Skeletal muscle tissue (tissue), 4 donors: ENCODE results near the gene SEMA6D. TPM values are rescaled to one million over a fixed set of nuclear protein-coding genes. Genes with fewer than 3 reads are reported as not detected.

Experiments used
- H3K27ac ChIP-seq: one replicate; pipeline ENCODE4 v1.7.0; 2013; ENCODE audit warnings: mild to moderate bottlenecking, low read depth, low read length, inconsistent platforms
- H3K27me3 ChIP-seq, 3 donors: one replicate each; pipeline ENCODE4 v1.7.0; 2013; ENCODE audit warnings: low read length in 3 of 3; ENCODE audit not compliant: control insufficient read depth in 3 of 3, insufficient read depth in 3 of 3
- H3K36me3 ChIP-seq, 3 donors: one replicate each; pipeline ENCODE4 v1.7.0; 2013; ENCODE audit warnings: low read length in 3 of 3; ENCODE audit not compliant: control insufficient read depth in 3 of 3, insufficient read depth in 3 of 3
- H3K4me1 ChIP-seq, 3 donors: one replicate each; pipeline ENCODE4 v1.7.0; 2013; ENCODE audit warnings: low read length in 3 of 3, mild to moderate bottlenecking in 3 of 3; ENCODE audit not compliant: control insufficient read depth in 3 of 3, insufficient read depth in 3 of 3
- H3K4me3 ChIP-seq, 3 donors: one replicate each; pipeline ENCODE4 v1.7.0; 2013; ENCODE audit warnings: low read length in 3 of 3
- H3K9ac ChIP-seq, 3 donors: one replicate each; pipeline ENCODE4 v1.7.0; 2013; ENCODE audit warnings: low read length in 3 of 3, mild to moderate bottlenecking in 3 of 3, moderate library complexity in 2 of 3, low read depth in 1 of 3
- H3K9me3 ChIP-seq, 3 donors: one replicate each; pipeline ENCODE4 v1.7.0; 2013; ENCODE audit warnings: low read length in 3 of 3; ENCODE audit not compliant: control insufficient read depth in 3 of 3
- total RNA-seq: library from RNA; depleted of rRNA; stranded (reverse); fragments of >200 nt; gene quantifications from one replicate; pipeline ENCODE4 v1.2.3, GENCODE V29; 2014
- donor health status: Osteomylitis.

SEMA6D gene
- total RNA-seq, 1 donor from 2014 or later, result 26.6 TPM

DNA sequence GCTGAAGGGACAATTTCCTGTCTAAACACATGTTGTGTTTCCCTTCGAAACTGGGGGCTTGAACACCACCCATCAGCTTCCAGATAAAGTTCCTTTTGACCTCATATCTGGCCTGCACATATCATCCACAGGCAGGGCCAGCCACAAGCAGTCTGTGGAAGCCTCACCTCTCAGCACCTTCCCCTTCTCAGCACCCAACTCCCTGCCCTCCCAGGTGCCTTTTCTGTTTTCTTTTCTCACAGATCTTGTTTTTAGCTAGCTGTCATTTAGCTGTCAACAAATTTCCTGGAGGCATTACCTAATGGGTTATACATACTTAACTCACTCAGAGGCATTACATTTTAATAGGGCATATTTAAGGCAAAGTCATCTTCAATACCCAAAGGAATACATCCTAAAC lies 93.9 kb downstream of the SEMA6D start:
- Histone ChIP-seq H3K27me3 (no peaks in the 10 kb centered on the region), H3K9me3 (no peaks in the 10 kb centered on the region), H3K4me1 (peaks cover 3 to 9% (median 4%) of the 10 kb centered on the region in 3 donors), H3K4me3 (no peak overlapping the region), H3K36me3 (no peaks in the 10 kb centered on the region), H3K9ac (no peak overlapping the region), H3K27ac (no peak overlapping the region)

DNA sequence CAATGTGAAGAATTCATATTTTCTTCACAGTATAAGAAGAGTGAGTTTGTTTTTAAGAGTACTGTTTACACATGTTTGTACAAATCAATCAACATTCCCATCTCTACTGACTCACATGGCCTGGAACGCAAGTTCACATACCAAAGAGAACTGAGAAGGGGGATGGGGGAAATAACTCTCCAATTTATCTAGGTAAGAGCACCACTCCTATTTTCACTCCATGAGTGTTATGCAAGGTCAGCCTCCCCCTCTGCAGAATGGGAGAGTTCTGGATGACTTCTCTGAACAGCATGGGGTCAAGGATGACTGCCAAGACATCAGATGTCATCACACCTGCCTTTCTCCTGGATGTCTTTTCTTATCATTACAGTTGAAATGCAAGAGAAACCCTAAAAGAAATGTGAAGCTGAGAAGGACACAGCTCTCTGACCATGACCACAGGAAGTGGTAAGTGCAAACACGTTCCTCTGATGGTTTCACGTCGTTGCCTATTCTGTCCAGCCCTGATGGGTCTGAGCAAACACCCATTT lies 95.2 kb downstream of the SEMA6D start:
- no peak overlapping the region for H3K27ac ChIP-seq
- no peaks in the 10 kb centered on the region for H3K36me3 ChIP-seq
- H3K4me3 ChIP-seq, result no peak overlapping the region
- H3K4me1 ChIP-seq, result peaks cover 3 to 9% (median 4%) of the 10 kb centered on the region in 3 donors
- H3K9me3 ChIP-seq, result no peaks in the 10 kb centered on the region
- H3K27me3 ChIP-seq, result no peaks in the 10 kb centered on the region
- no peak overlapping the region for H3K9ac ChIP-seq

DNA sequence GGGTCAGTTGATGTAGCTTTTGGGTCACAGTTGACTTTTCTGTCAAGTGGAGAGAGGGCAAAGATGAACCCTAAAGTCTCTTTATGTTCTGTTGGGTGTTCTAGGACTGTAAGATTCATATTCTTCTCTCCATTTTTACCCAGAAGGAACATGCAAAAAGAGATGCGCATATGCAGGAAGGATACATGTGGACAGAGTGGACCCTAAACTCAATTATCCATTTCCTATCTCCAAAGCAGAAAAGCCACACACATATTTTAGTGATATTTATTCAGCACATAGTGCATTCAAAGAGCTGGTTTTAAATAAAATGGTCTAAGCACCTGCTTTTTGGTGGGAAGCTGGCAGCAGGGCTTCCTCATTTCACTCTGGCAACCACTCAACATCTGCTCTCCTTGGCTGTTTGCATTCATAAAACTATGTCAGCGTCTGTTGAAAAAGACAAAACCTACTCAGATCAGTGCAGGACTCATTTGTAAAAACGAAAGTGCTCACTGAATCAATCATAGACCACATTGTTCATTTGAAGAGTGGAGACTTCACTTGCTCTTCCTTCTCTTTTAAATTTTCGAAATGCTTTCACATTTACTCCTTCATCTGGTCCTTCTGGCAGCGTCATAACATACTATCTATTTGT lies 96.6 kb downstream of the SEMA6D start:
- no peak overlapping the region for H3K4me3 ChIP-seq
- H3K4me1 ChIP-seq, result peaks cover 3 to 9% (median 4%) of the 10 kb centered on the region in 3 donors
- no peaks in the 10 kb centered on the region for H3K9me3 ChIP-seq
- H3K36me3 ChIP-seq, result no peaks in the 10 kb centered on the region
- no peak overlapping the region for H3K9ac ChIP-seq
- no peak overlapping the region for H3K27ac ChIP-seq
- no peaks in the 10 kb centered on the region for H3K27me3 ChIP-seq

DNA sequence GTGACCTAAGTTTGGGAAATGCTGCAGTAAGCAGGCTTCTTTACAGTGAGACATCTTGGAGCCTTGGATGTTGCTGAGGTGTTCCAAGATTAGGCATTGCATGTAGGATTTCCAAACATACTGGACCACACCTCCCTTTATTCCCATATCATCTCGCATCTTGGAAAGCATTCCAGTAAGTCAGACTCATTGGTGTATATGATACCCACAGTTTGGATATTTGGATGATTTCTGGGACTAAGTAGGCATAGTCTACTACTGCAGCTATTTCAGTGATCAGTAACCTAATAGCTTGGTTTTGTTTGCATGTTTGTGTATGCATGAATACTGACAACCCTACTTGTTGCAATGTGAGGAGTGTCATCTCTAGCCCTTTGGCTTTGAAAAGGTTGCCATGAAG lies 97.3 kb downstream of the SEMA6D start:
- H3K9me3 ChIP-seq, result no peaks in the 10 kb centered on the region
- no peak overlapping the region for H3K9ac ChIP-seq
- no peaks in the 10 kb centered on the region for H3K27me3 ChIP-seq
- no peaks in the 10 kb centered on the region for H3K36me3 ChIP-seq
- no peak overlapping the region for H3K27ac ChIP-seq
- H3K4me3 ChIP-seq, result no peak overlapping the region
- H3K4me1 ChIP-seq, result peaks cover 3 to 9% (median 4%) of the 10 kb centered on the region in 3 donors

DNA sequence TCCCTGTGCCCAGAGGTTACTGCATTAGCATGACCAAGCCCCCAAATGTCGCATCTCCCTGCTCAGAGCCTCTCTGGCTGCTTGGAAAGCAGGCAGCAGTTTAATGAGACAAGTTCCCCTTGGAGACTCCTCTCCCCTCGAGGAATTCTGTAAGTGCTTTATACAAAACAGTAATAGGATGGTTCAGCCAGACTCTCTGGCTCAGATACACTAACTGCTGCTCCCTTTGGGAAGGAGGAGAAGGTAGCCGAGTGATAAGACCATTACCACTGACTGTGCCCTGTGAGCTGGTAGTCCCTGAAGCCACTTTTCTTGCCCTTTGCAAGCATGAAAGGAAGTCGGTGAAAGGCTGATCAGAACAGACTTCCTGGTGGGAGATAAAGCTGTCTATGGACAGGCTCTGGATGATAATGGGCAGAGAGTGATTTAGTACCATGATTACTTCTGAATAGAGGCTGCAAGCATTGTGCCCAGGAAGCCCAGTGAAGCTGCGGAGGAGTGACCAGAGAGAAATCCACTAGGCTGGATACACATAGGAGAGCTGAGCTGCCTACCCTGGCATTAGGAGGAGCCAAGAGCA lies 100.8 kb downstream of the SEMA6D start:
- H3K9ac ChIP-seq, result no peak overlapping the region
- H3K9me3 ChIP-seq, result no peaks in the 10 kb centered on the region
- no peaks in the 10 kb centered on the region for H3K27me3 ChIP-seq
- H3K4me1 ChIP-seq, result peaks cover 2 to 5% (median 3%) of the 10 kb centered on the region in 3 donors
- no peak overlapping the region for H3K27ac ChIP-seq
- no peaks in the 10 kb centered on the region for H3K36me3 ChIP-seq
- H3K4me3 ChIP-seq, result no peak overlapping the region

DNA sequence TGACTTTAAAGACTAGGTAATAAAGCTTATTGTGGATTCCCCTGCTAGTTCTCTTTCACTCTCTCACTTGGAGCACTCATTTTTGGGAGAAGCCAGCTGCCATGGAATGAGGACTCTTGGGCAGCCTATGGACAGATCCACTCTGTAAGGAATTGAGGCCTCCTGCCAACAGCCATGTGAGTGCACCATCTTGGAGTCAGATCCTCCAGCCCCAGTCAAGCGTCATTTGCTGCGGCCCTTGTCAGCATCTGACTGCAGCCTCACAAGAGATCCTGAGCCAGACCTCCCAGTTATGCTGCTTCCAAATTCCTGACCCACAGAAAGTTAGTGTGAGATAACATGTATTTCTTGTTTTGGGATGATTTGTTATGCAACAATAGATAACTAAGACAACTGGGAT lies 101.9 kb downstream of the SEMA6D start:
- Histone ChIP-seq H3K27ac (no peak overlapping the region), H3K9me3 (no peaks in the 10 kb centered on the region), H3K27me3 (no peaks in the 10 kb centered on the region), H3K9ac (no peak overlapping the region), H3K4me3 (no peak overlapping the region), H3K36me3 (no peaks in the 10 kb centered on the region), H3K4me1 (peaks cover 0 to 5% (median 0%) of the 10 kb centered on the region in 3 donors)

DNA sequence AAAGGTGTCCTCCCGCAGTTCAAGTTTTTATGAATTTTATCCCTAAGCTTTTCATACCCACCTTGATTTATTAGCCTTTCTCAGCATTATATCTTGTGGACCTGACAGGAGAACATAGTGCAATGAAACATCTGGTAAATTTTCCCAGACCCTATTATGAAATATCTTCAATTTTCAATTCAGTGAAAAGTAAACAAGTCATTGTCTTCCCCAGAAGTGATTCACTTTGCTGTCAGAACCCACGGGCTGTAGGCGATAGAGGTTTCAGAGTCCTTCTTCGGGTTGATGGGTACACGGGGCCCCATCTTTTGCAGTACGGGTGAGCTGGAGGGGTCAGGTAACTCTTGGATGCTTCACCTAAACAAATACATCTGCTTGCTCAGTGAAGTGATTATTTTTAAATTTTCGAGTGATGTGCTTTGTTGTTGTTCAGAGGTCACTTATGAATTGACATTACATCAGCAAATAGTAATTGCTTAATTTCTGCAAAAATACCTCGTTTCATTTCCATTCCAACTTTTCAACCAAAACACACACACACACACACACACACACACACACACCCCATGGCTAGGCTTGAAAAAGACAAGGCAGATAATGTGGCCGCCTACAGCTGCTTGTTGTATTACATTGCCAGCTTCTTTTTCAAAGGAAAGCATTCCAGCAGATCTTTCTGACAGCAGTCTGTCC lies 102.9 kb downstream of the SEMA6D start:
- Histone ChIP-seq H3K27me3 (no peaks in the 10 kb centered on the region), H3K4me3 (no peak overlapping the region), H3K9me3 (no peaks in the 10 kb centered on the region)

DNA sequence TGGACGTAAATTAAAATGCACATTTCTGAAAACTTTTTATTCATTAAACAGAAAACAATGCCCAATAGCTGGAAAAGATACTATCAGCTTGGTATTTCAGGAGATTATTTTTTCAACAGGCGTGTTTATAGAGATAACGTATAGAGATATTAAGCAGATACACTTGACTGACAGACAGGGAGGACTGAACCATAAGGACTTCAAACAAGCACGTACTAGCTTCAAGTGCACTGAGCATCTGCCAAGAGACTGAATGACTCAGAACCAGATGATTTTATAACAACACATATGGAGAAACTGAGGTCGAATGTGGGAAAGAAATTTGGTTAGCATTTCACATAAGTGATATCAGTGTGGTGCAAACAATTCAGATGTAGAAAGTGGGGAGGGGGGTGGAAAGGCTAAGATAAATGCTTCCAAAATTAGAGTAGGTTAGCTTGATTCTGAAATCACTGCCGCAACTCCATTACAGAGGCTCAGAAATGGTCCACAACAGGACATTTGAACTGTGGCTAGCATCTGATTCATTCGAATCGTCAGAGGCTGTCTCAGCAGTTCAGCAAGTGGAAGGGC lies 103.5 kb downstream of the SEMA6D start:
- Histone ChIP-seq H3K9ac (no peak overlapping the region), H3K36me3 (no peaks in the 10 kb centered on the region), H3K9me3 (no peaks in the 10 kb centered on the region), H3K4me3 (no peak overlapping the region), H3K4me1 (no peaks in the 10 kb centered on the region), H3K27ac (no peak overlapping the region), H3K27me3 (no peaks in the 10 kb centered on the region)

More for the DNA sequence above, 102.9 kb downstream of the SEMA6D start:
- Histone ChIP-seq H3K27ac (no peak overlapping the region), H3K9ac (no peak overlapping the region), H3K36me3 (no peaks in the 10 kb centered on the region), H3K4me1 (no peaks in the 10 kb centered on the region)

DNA sequence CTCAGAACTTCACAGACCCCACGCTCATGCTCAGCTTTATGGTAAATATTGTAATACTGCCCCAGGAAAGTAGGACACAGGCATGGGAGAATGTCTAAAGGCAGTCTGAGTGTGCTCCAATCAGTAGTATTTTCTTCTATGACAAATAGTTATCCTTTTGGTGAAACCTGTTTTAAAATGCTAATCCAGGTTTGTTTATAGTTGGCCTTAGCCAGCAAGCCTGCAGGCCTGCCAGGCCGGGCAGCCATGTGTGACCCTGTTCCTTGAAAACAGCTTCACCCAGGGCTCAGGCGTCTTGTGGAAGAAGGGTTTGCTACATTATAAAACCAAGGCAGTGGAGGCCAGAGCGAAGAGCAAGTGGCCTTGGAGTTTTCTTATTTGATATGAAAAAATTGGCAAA lies 104.7 kb downstream of the SEMA6D start:
- Histone ChIP-seq H3K27me3 (no peaks in the 10 kb centered on the region), H3K27ac (no peak overlapping the region), H3K36me3 (no peaks in the 10 kb centered on the region), H3K4me1 (no peaks in the 10 kb centered on the region), H3K4me3 (no peak overlapping the region), H3K9ac (no peak overlapping the region), H3K9me3 (no peaks in the 10 kb centered on the region)
